ENCODE data around the gene ZBTB24. TPM values are rescaled to one million over a fixed set of nuclear protein-coding genes. Genes with fewer than 3 reads are reported as not detected.

The ZBTB24 gene
- total and polyA plus RNA-seq, 8 donors = 1.4 to 9.3 (median 2.9) TPM

DNA sequence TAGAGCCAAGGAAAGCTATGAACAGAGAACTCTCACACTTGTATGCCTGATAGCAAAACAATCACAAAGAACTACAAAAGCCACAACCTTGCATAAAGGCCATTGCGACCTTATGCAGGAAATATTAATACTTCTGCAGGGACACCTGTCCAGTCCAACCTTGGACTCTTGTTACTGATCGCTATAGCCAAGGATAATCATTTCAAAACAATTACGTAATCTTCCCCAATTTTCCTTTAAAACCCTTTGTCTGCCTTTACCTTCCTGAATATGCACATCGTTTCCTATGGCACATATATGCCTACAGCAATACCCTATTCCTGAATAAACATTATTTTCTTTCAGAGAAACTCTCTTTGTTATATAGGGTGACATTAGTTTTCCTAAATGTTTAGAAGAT, 65.4 kb downstream of the ZBTB24 start:
- no peaks in the 10 kb centered on the region for H3K4me1 ChIP-seq
- 92 to 97% (median 95%) methylated on average over 4 of the region's 4 CpGs for WGBS, 5 donors
- no peak overlapping the region for H3K27ac ChIP-seq
- intact Hi-C loops (cut with DNase I; ENCODE audit: low total_unique reads) = no loop called here
- TF ChIP-seq POLR2A (IDR thresholded peaks at IDR 0.05) (no peak), POLR2AphosphoS5 (IDR thresholded peaks at IDR 0.05) (no peak), EP300 (IDR thresholded peaks at IDR 0.05) (no peak)
- TF ChIP-seq, protein P1, sequence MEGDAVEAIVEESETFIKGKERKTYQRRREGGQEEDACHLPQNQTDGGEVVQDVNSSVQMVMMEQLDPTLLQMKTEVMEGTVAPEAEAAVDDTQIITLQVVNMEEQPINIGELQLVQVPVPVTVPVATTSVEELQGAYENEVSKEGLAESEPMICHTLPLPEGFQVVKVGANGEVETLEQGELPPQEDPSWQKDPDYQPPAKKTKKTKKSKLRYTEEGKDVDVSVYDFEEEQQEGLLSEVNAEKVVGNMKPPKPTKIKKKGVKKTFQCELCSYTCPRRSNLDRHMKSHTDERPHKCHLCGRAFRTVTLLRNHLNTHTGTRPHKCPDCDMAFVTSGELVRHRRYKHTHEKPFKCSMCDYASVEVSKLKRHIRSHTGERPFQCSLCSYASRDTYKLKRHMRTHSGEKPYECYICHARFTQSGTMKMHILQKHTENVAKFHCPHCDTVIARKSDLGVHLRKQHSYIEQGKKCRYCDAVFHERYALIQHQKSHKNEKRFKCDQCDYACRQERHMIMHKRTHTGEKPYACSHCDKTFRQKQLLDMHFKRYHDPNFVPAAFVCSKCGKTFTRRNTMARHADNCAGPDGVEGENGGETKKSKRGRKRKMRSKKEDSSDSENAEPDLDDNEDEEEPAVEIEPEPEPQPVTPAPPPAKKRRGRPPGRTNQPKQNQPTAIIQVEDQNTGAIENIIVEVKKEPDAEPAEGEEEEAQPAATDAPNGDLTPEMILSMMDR (IDR thresholded peaks at IDR 0.05) = no peak
- no peaks in the 10 kb centered on the region for H3K27me3 ChIP-seq
- H3K36me3 ChIP-seq = no peaks in the 10 kb centered on the region
- DNase-seq = no peak
- H3K4me3 ChIP-seq = no peak overlapping the region
- no peaks in the 10 kb centered on the region for H3K9me3 ChIP-seq

Other genes with a start within 250 kb of the ZBTB24 start
- gene CD164, start 100.8 kb downstream of the ZBTB24 start, total RNA-seq = 100 to 1,000 TPM in 3 of 5 donors, 10 to 100 TPM in 2; 62.4 to 453 (median 105) TPM
- 100 to 1,000 TPM in 1 of 3 donors, 10 to 100 TPM in 2; 86.5 to 104 (median 99.4) TPM for gene CD164, start 100.8 kb downstream of the ZBTB24 start, polyA plus RNA-seq
- gene PPIL6, start 42.6 kb downstream of the ZBTB24 start, total RNA-seq = 1 to 10 TPM in 3 of 5 donors, not detected in 2; 1.4 to 8.6 (median 3.2) TPM
- gene PPIL6, start 42.6 kb downstream of the ZBTB24 start, polyA plus RNA-seq = 1 to 10 TPM; 1.0 to 4.0 (median 2.7) TPM
- gene SMPD2, start 42.5 kb downstream of the ZBTB24 start, total RNA-seq = 10 to 100 TPM; 10.7 to 80.5 (median 17.2) TPM
- gene SMPD2, start 42.5 kb downstream of the ZBTB24 start, polyA plus RNA-seq = 10 to 100 TPM; 14.0 to 21.8 (median 17.6) TPM
- gene MICAL1, start 27.4 kb downstream of the ZBTB24 start, total RNA-seq = 100 to 1,000 TPM in 3 of 5 donors, 10 to 100 TPM in 2; 13.8 to 205 (median 101) TPM
- 10 to 100 TPM; 15.8 to 18.5 (median 15.8) TPM for gene MICAL1, start 27.4 kb downstream of the ZBTB24 start, polyA plus RNA-seq
- 10 to 100 TPM in 3 of 5 donors, 1 to 10 TPM in 2; 6.7 to 20.3 (median 15.9) TPM for gene AK9, start 208.0 kb upstream of the ZBTB24 start, total RNA-seq
- gene AK9, start 208.0 kb upstream of the ZBTB24 start, polyA plus RNA-seq = 10 to 100 TPM in 1 of 3 donors, 1 to 10 TPM in 2; 3.8 to 11.2 (median 4.3) TPM
- gene FIG4, start 208.1 kb upstream of the ZBTB24 start, total RNA-seq = 10 to 100 TPM in 2 of 5 donors, 1 to 10 TPM in 3; 5.8 to 29.0 (median 8.5) TPM
- gene FIG4, start 208.1 kb upstream of the ZBTB24 start, polyA plus RNA-seq = 1 to 10 TPM; 6.7 to 9.5 (median 7.2) TPM